Loucy (cell line): ENCODE results near the gene SCNN1A.

Source experiments
- CTCF ChIP-seq: fragments of 200-600 bp; sonication (generic); conservative IDR thresholded peaks from 2 replicates; pipeline ENCODE4 v1.5.1; 2014; ENCODE audit warnings: mild to moderate bottlenecking, antibody characterized with exemption, low read length
- EZH2phosphoT487 ChIP-seq: fragments of 200-600 bp; IDR thresholded peaks from 2 replicates; pipeline ENCODE4 v1.6.1; 2018; ENCODE audit warnings: antibody characterized with exemption, mild to moderate bottlenecking, moderate library complexity, borderline replicate concordance

- TF ChIP-seq EZH2phosphoT487, result no peak
- TF ChIP-seq CTCF, result no peak
Measured at GRCh38 chr12:6382982-6383381, 7.6 kb upstream of the SCNN1A start.
